ENCODE measurements around the gene CYP2R1. TPM values are rescaled to one million over a fixed set of nuclear protein-coding genes. Genes with fewer than 3 reads are reported as not detected.

Gene CYP2R1
- total and polyA plus RNA-seq, 2 experiments from 2014 or later = 11.8 to 16.4 TPM

GRCh38 chr11:14861680-14862079, 30.4 kb downstream of the CYP2R1 start:
- H3K79me2 ChIP-seq (replicated peaks; ENCODE audit: insufficient read depth) = no peaks in the 10 kb centered on the region
- H3K4me1 ChIP-seq (ENCODE audit: insufficient read depth) = peaks cover 6% of the 10 kb centered on the region; the same call in 1 of the 2 replicates
- ATAC-seq (no peak), DNase-seq (ENCODE audit: low spot score) (no peak)
- Mint-ChIP-seq H3K4me3 (no peak overlapping the region), H3K4me1 (no peaks in the 10 kb centered on the region), H3K27me3 (ENCODE audit: insufficient read depth, low read depth, poor library complexity) (no peaks in the 10 kb centered on the region), H3K9me3 (no peaks in the 10 kb centered on the region), H3K27ac (no peak overlapping the region), H3K36me3 (ENCODE audit: low read depth) (peaks cover 12% of the 10 kb centered on the region; the same call in 2 of the 3 replicates)
- H3K27ac ChIP-seq (ENCODE audit: low read depth) = no peak overlapping the region
- H3K27me3 ChIP-seq (ENCODE audit: insufficient read depth) = no peaks in the 10 kb centered on the region
- no peaks in the 10 kb centered on the region for H3K9me2 ChIP-seq (ENCODE audit: insufficient read depth)
- H3K4me3 ChIP-seq = no peak overlapping the region
- H3K36me3 ChIP-seq (ENCODE audit: insufficient read depth) = no peaks in the 10 kb centered on the region
- H3K4me2 ChIP-seq = no peak overlapping the region
- H4K20me1 ChIP-seq (replicated peaks; ENCODE audit: insufficient read depth) = no peaks in the 10 kb centered on the region
- TF ChIP-seq REST (IDR thresholded peaks at IDR 0.05; ENCODE audit: unreplicated experiment) (no peak), ZNF462 (CRISPR knock-in tag; IDR thresholded peaks at IDR 0.05) (no peak), POLR2AphosphoS5 (IDR thresholded peaks at IDR 0.05; ENCODE audit: low read depth) (no peak)
- no peak overlapping the region for H2AFZ ChIP-seq
- no peaks in the 10 kb centered on the region for H3F3A ChIP-seq (replicated peaks; ENCODE audit: low read depth)
